ENCODE results near the gene PDCD2L. TPM values are rescaled to one million over a fixed set of nuclear protein-coding genes. Genes with fewer than 3 reads are reported as not detected.
"Not testable (repeated sequence)": the region's sequence is repeated elsewhere in the genome, so short reads cannot be mapped to it uniquely, and the experiment has no call there.

Gene PDCD2L
- polyA plus RNA-seq, 1 of the 3 experiments (the other 2 are of a cell fraction) = 20.8 TPM

GRCh38 chr19:34454685-34455084 lies 50.5 kb downstream of the PDCD2L start (continued):
- TF ChIP-seq USF2 (IDR thresholded peaks at IDR 0.05; ENCODE audit: borderline replicate concordance, low read depth, low read length) (no peak), TCF12 (IDR thresholded peaks at IDR 0.05) (no peak), RAD21 (IDR thresholded peaks at IDR 0.05; ENCODE audit: low read length) (no peak), EZH2phosphoT487 (IDR thresholded peaks at IDR 0.05; ENCODE audit: borderline replicate concordance, low read depth) (no peak), RFX5 (IDR thresholded peaks at IDR 0.05; ENCODE audit: low read length) (no peak)

DNA sequence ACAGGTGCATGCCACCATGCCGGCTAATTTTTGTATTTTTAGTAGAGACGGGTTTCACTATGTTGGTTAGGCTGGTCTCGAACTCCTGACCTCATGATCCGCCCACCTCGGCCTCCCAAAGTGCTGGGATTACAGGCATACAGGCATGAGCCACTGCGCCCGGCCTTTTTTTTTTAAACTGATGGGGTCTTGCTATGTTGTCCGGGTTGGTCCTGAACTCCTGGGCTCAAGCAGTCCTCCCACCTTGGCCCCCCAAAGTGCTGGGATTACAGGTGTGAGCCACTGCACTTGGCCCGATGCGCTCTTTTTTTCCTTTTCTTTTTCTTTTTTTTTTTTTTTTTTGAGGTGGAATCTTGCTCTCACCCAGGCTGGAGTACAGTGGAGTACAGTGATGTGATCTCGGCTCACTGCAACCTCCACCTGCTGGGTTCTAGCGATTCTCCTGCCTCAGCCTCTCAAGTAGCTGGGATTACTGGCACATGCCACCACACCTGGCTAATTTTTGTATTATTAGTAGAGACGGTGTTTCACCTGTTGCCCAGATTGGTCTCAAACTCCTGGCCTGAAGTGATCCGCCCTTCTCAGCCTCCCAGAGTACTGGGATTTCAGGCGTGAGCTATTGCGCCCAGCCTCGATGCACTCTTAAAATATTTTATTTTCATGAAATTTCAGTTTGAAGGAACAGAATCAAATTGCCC lies 51.7 kb downstream of the PDCD2L start:
- Histone ChIP-seq H3K36me3 (replicated peaks in 1 of 2; ENCODE audit: control insufficient read depth in 1 of 2, insufficient read depth in 2 of 2, low read length in 1 of 2) (peaks cover 72 to 80% of the 10 kb centered on the region in 2 experiments), H3K79me2 (ENCODE audit: insufficient read depth) (peaks cover 86% of the 10 kb centered on the region)
- POLR2A ChIA-PET = interaction anchor here (1.1 kb wide), 1 partner anchor 15 kb away, joined by 3 read pairs; no protein-coding TSS in a partner anchor
- H3K9me3 ChIP-seq; H3K4me3 ChIP-seq (ENCODE audit: low read depth in 2 of 2, low read length in 1 of 2); H3K4me2 ChIP-seq; H2AFZ ChIP-seq (ENCODE audit: low read depth); H3K4me1 ChIP-seq (ENCODE audit: control insufficient read depth in 1 of 2, insufficient read depth in 2 of 2, low read depth in 1 of 2, low read length in 1 of 2); H3K27me3 ChIP-seq (ENCODE audit: insufficient read depth); H3K9ac ChIP-seq; H3K9me2 ChIP-seq; CTCF ChIA-PET; H3K27ac ChIP-seq (ENCODE audit: low read depth in 2 of 2, low read length in 1 of 2); DNase-seq; H3F3A ChIP-seq (replicated peaks; ENCODE audit: insufficient read depth); H4K20me1 ChIP-seq (ENCODE audit: insufficient read depth): not testable (repeated sequence)
- WGBS (ENCODE audit: low lambda C conversion rate) = 91% methylated on average over 17 of the region's 17 CpGs

GRCh38 chr19:34457446-34457845 lies 53.2 kb downstream of the PDCD2L start:
- CTCF ChIA-PET = interaction anchor here (1.3 to 1.5 kb wide), 2 partner anchors 26 to 27 kb away, joined by 3 to 4 read pairs; no protein-coding TSS in a partner anchor

More at GRCh38 chr19:34457446-34457845, 53.2 kb downstream of the PDCD2L start:
- Histone ChIP-seq H3K27me3 (ENCODE audit: insufficient read depth) (no peaks in the 10 kb centered on the region), H3K27ac (ENCODE audit: low read depth in 2 of 2, low read length in 1 of 2) (no peak overlapping the region), H3K4me3 (ENCODE audit: low read depth in 2 of 2, low read length in 1 of 2) (no peak overlapping the region), H3K36me3 (replicated peaks in 1 of 2; ENCODE audit: control insufficient read depth in 1 of 2, insufficient read depth in 2 of 2, low read length in 1 of 2) (peaks cover 72 to 74% of the 10 kb centered on the region in 2 experiments), H3K79me2 (ENCODE audit: insufficient read depth) (peaks cover 90% of the 10 kb centered on the region), H4K20me1 (ENCODE audit: insufficient read depth) (peaks cover 9% of the 10 kb centered on the region; the same call in 1 of the 2 replicates), H2AFZ (ENCODE audit: low read depth) (no peak overlapping the region), H3F3A (replicated peaks; ENCODE audit: insufficient read depth) (peaks cover 8% of the 10 kb centered on the region), H3K9me3 (no peaks in the 10 kb centered on the region), H3K4me1 (ENCODE audit: control insufficient read depth in 1 of 2, insufficient read depth in 2 of 2, low read depth in 1 of 2, low read length in 1 of 2) (peaks cover 2 to 6% of the 10 kb centered on the region in 2 experiments; a peak in 2 of 4 replicates), H3K9ac (no peak overlapping the region), H3K4me2 (no peak overlapping the region), H3K9me2 (no peaks in the 10 kb centered on the region)
- POLR2A ChIA-PET = no interaction called here
- TF ChIP-seq RFX5 (IDR thresholded peaks at IDR 0.05; ENCODE audit: low read length) = no peak
- TF ChIP-seq GABPA (IDR thresholded peaks at IDR 0.05; ENCODE audit: low read depth) = no peak
- TF ChIP-seq TEAD4 (IDR thresholded peaks at IDR 0.05; ENCODE audit: borderline replicate concordance, insufficient read depth) = no peak
- TF ChIP-seq MAX (IDR thresholded peaks at IDR 0.05; ENCODE audit: low read depth) = no peak
- TF ChIP-seq NFIC (IDR thresholded peaks at IDR 0.05; ENCODE audit: borderline replicate concordance) = no peak
- no peak for TF ChIP-seq SIN3A (IDR thresholded peaks at IDR 0.05; ENCODE audit: borderline replicate concordance, low read depth, low read length)
- TF ChIP-seq, protein P1, sequence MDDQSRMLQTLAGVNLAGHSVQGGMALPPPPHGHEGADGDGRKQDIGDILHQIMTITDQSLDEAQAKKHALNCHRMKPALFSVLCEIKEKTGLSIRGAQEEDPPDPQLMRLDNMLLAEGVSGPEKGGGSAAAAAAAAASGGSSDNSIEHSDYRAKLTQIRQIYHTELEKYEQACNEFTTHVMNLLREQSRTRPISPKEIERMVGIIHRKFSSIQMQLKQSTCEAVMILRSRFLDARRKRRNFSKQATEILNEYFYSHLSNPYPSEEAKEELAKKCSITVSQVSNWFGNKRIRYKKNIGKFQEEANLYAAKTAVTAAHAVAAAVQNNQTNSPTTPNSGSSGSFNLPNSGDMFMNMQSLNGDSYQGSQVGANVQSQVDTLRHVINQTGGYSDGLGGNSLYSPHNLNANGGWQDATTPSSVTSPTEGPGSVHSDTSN (IDR thresholded peaks at IDR 0.05) = no peak
- TF ChIP-seq CTCF (IDR thresholded peaks at IDR 0.05) = no peak
- TF ChIP-seq GATA2 (CRISPR knock-in tag; IDR thresholded peaks at IDR 0.05) = no peak
- TF ChIP-seq SMC3 (IDR thresholded peaks at IDR 0.05; ENCODE audit: low read depth, low read length) = no peak
- no peak for TF ChIP-seq TAF1 (IDR thresholded peaks at IDR 0.05; ENCODE audit: borderline replicate concordance, low read depth, low read length)
- DNase-seq = no peak
- WGBS (ENCODE audit: low lambda C conversion rate) = 74% methylated on average over 4 of the region's 4 CpGs

Measured in SK-N-SH (cell line).